Neural progenitor cell (in vitro differentiated cells): ENCODE results near the gene IKBIP. TPM values are rescaled to one million over a fixed set of nuclear protein-coding genes. Genes with fewer than 3 reads are reported as not detected.

ENCODE experiments used
- DNase-seq: peaks from one replicate; pipeline ENCODE4 v3.0.0-alpha.2; 2016; ENCODE audit warnings: low spot score
- H2AFZ ChIP-seq: fragments of 200-600 bp; sonication (generic); replicated peaks from 2 replicates; pipeline ENCODE4 v1.6.1; 2016; ENCODE audit warnings: antibody characterized with exemption
- H3F3A ChIP-seq: fragments of 200-600 bp; sonication (generic); 2 replicates; pipeline ENCODE4 v1.6.1; 2016; ENCODE audit warnings: antibody characterized with exemption, low read depth
- H3K27ac ChIP-seq: fragments of 200-600 bp; sonication (generic); 2 replicates; pipeline ENCODE4 v1.5.1; 2016; ENCODE audit warnings: mild to moderate bottlenecking
- H3K27me3 ChIP-seq: fragments of 200-600 bp; sonication (generic); 2 replicates; pipeline ENCODE4 v1.6.1; 2016; ENCODE audit warnings: mild to moderate bottlenecking, moderate library complexity
- H3K36me3 ChIP-seq: fragments of 200-600 bp; sonication (generic); 2 replicates; pipeline ENCODE4 v1.5.1; 2016
- H3K4me1 ChIP-seq: fragments of 200-600 bp; sonication (generic); 2 replicates; pipeline ENCODE4 v1.6.1; 2016; ENCODE audit warnings: mixed run types
- H3K4me2 ChIP-seq: fragments of 200-600 bp; sonication (generic); 2 replicates; pipeline ENCODE4 v1.6.1; 2016
- H3K4me3 ChIP-seq: fragments of 200-600 bp; sonication (generic); 2 replicates; pipeline ENCODE4 v1.5.1; 2016
- H3K79me2 ChIP-seq: fragments of 200-600 bp; sonication (generic); 2 replicates; pipeline ENCODE4 v1.6.1; 2016; ENCODE audit warnings: low read depth
- H3K9ac ChIP-seq: fragments of 200-600 bp; sonication (generic); 2 replicates; pipeline ENCODE4 v1.6.1; 2016
- H3K9me3 ChIP-seq: fragments of 200-600 bp; sonication (generic); 2 replicates; pipeline ENCODE4 v1.5.1; 2016; ENCODE audit warnings: low read depth
- H4K20me1 ChIP-seq: fragments of 200-600 bp; sonication (generic); 2 replicates; pipeline ENCODE4 v1.6.1; 2016; ENCODE audit warnings: low read depth
- H3K27ac Mint-ChIP-seq: 3 replicates; pipeline ENCODE4 v1.8.0; 2021; ENCODE audit warnings: mixed read lengths
- H3K27me3 Mint-ChIP-seq: 2 replicates; pipeline ENCODE4 v1.8.0; 2022; ENCODE audit warnings: low read depth, mild to moderate bottlenecking, inconsistent platforms, moderate library complexity, mixed read lengths; ENCODE audit not compliant: insufficient read depth
- H3K36me3 Mint-ChIP-seq: 3 replicates; pipeline ENCODE4 v1.8.0; 2021; ENCODE audit warnings: mixed read lengths
- H3K4me1 Mint-ChIP-seq: 3 replicates; pipeline ENCODE4 v1.8.0; 2021; ENCODE audit warnings: mixed read lengths
- H3K4me3 Mint-ChIP-seq: 3 replicates; pipeline ENCODE4 v1.8.0; 2021; ENCODE audit warnings: mild to moderate bottlenecking, moderate library complexity, mixed read lengths
- H3K9me3 Mint-ChIP-seq: 3 replicates; pipeline ENCODE4 v1.8.0; 2020; ENCODE audit warnings: mixed read lengths
- CTCF ChIP-seq: fragments of 200-600 bp; sonication (generic); IDR thresholded peaks from 2 replicates; pipeline ENCODE4 v1.5.1; 2017; ENCODE audit warnings: antibody characterized with exemption, mild to moderate bottlenecking
- EZH2 ChIP-seq: fragments of 200-600 bp; sonication (generic); IDR thresholded peaks from 2 replicates; pipeline ENCODE4 v1.6.1; 2017; ENCODE audit warnings: antibody characterized with exemption, mild to moderate bottlenecking, moderate library complexity
- EZH2phosphoT487 ChIP-seq: fragments of 200-600 bp; sonication (generic); IDR thresholded peaks from 2 replicates; pipeline ENCODE4 v1.6.1; 2017; ENCODE audit warnings: antibody characterized with exemption
- total RNA-seq: library from RNA; depleted of rRNA; stranded (reverse); fragments of >200 nt; gene quantifications from 2 replicates; pipeline ENCODE4 v1.2.3, GENCODE V29; 2015; ENCODE audit warnings: low replicate concordance

IKBIP gene
- total RNA-seq, 1 donor from 2014 or later, result 51.6 TPM

- H3K36me3 Mint-ChIP-seq, result peaks cover 4% of the 10 kb centered on the region
- Histone ChIP-seq H3F3A (no peaks in the 10 kb centered on the region), H4K20me1 (no peaks in the 10 kb centered on the region), H3K4me2 (no peak overlapping the region), H3K27ac (no peak overlapping the region), H3K36me3 (no peaks in the 10 kb centered on the region), H3K9ac (no peak overlapping the region), H3K4me3 (no peak overlapping the region), H3K27me3 (no peaks in the 10 kb centered on the region), H2AFZ (no peak overlapping the region), H3K4me1 (no peaks in the 10 kb centered on the region), H3K79me2 (no peaks in the 10 kb centered on the region), H3K9me3 (no peaks in the 10 kb centered on the region)
- TF ChIP-seq EZH2 (no peak), EZH2phosphoT487 (no peak), CTCF (no peak)
- no peaks in the 10 kb centered on the region for H3K9me3 Mint-ChIP-seq
- no peak overlapping the region for H3K27ac Mint-ChIP-seq
- H3K27me3 Mint-ChIP-seq, result peaks cover 3% of the 10 kb centered on the region
- H3K4me3 Mint-ChIP-seq, result no peak overlapping the region
- no peak for DNase-seq
- H3K4me1 Mint-ChIP-seq, result no peaks in the 10 kb centered on the region
These were observed 25.6 kb downstream of the IKBIP start for GRCh38 chr12:98618952-98619351.

- Mint-ChIP-seq H3K27ac (no peak overlapping the region), H3K4me3 (no peak overlapping the region)
- H3K4me1 ChIP-seq, result no peaks in the 10 kb centered on the region
These were observed 31.8 kb downstream of the IKBIP start for GRCh38 chr12:98612696-98613334.

GRCh38 chr12:98610596-98610995 is 34.0 kb downstream of the IKBIP start:
- Histone ChIP-seq H3K4me3 (no peak overlapping the region), H3K27me3 (no peaks in the 10 kb centered on the region), H3K79me2 (no peaks in the 10 kb centered on the region), H3K9ac (no peak overlapping the region), H3K27ac (no peak overlapping the region), H3F3A (peaks cover 3% of the 10 kb centered on the region), H3K4me2 (no peak overlapping the region), H2AFZ (no peak overlapping the region), H3K36me3 (no peaks in the 10 kb centered on the region), H3K9me3 (no peaks in the 10 kb centered on the region), H4K20me1 (no peaks in the 10 kb centered on the region), H3K4me1 (no peaks in the 10 kb centered on the region)
- Mint-ChIP-seq H3K9me3 (no peaks in the 10 kb centered on the region), H3K36me3 (peaks cover 6% of the 10 kb centered on the region), H3K4me3 (no peak overlapping the region), H3K27ac (no peak overlapping the region), H3K4me1 (no peaks in the 10 kb centered on the region), H3K27me3 (peaks cover 6% of the 10 kb centered on the region)
- DNase-seq, result no peak
- no peak for TF ChIP-seq EZH2
- no peak for TF ChIP-seq CTCF
- no peak for TF ChIP-seq EZH2phosphoT487

More at GRCh38 chr12:98612696-98613334, 31.8 kb downstream of the IKBIP start:
- DNase-seq, result no peak
- Histone ChIP-seq H4K20me1 (no peaks in the 10 kb centered on the region), H3F3A (peaks cover 3% of the 10 kb centered on the region), H3K9ac (no peak overlapping the region), H3K4me2 (no peak overlapping the region), H2AFZ (no peak overlapping the region), H3K79me2 (no peaks in the 10 kb centered on the region), H3K27me3 (no peaks in the 10 kb centered on the region), H3K4me3 (no peak overlapping the region), H3K27ac (no peak overlapping the region), H3K9me3 (no peaks in the 10 kb centered on the region), H3K36me3 (no peaks in the 10 kb centered on the region)
- H3K27me3 Mint-ChIP-seq, result peaks cover 2% of the 10 kb centered on the region
- no peaks in the 10 kb centered on the region for H3K4me1 Mint-ChIP-seq
- peaks cover 7% of the 10 kb centered on the region for H3K36me3 Mint-ChIP-seq
- TF ChIP-seq EZH2, result no peak
- no peak for TF ChIP-seq EZH2phosphoT487
- TF ChIP-seq CTCF, result no peak
- H3K9me3 Mint-ChIP-seq, result no peaks in the 10 kb centered on the region
